Choroid plexus epithelial cell (primary cell): ENCODE results near the gene SAMD3.
A peak's percentile ranks its signal among the peaks of the same experiment; 100 is the strongest.
"Not testable (repeated sequence)": the region's sequence is repeated elsewhere in the genome, so short reads cannot be mapped to it uniquely, and the experiment has no call there.

Source experiments
- DNase-seq: peaks from one replicate; pipeline ENCODE4 v3.0.0-alpha.2; 2010; ENCODE audit warnings: low read depth
- H3K4me3 ChIP-seq: 2 replicates; pipeline ENCODE4 v1.5.1; 2011; ENCODE audit warnings: low read depth, mild to moderate bottlenecking, control low read depth, low read length, moderate library complexity
- TF ChIP-seq, protein P1 (sequence below): conservative IDR thresholded peaks from 2 replicates; pipeline ENCODE4 v1.5.1; 2011; ENCODE audit warnings: low read depth, mild to moderate bottlenecking, control low read depth, inconsistent platforms, low read length, moderate library complexity

The SAMD3 gene

DNA sequence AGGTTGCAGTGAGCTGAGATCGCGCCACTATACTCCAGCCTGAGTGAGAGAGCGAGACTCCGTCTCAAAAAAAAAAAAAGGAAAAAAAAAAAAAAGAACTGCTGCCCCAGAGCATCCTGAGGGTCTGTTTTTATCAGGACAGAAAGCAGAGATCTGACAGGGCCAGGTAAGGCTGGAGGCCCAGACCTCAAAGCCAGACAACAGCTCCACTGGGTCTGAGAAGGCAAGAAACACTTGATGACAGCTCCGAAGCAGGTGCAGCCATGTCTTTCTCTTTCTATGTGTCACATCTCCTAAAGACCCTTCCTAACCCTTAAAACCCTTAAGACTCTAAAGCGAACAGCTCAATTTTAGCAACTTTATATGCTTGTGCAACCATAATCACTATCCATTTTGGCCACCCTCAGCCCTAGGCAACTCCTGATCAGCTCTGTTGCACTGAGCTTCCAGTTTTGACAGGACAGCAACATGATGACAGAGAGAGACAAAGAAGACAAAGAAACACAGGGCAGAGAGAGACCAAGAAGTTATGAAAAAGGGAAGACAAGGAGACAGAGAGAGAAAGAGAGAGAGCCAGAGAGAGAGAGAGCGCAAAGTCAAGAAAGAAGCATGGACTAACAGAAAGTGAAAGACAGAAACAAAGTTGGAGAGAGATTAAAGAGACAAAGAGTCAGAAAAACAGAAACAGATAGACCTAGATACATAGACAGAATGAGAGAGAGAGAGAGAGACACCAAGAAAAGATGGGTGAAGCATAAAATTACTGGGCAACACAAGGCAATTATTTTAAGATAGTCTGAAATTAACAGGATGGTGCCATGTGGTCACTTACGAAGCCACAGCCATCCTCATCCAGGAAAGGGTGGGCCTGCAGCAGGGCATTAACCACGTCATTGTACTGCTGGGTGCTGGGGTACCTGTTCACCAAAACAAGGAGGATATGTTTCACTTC, 39.2 kb downstream of the SAMD3 start:
- no peak for DNase-seq
- TF ChIP-seq, protein P1, sequence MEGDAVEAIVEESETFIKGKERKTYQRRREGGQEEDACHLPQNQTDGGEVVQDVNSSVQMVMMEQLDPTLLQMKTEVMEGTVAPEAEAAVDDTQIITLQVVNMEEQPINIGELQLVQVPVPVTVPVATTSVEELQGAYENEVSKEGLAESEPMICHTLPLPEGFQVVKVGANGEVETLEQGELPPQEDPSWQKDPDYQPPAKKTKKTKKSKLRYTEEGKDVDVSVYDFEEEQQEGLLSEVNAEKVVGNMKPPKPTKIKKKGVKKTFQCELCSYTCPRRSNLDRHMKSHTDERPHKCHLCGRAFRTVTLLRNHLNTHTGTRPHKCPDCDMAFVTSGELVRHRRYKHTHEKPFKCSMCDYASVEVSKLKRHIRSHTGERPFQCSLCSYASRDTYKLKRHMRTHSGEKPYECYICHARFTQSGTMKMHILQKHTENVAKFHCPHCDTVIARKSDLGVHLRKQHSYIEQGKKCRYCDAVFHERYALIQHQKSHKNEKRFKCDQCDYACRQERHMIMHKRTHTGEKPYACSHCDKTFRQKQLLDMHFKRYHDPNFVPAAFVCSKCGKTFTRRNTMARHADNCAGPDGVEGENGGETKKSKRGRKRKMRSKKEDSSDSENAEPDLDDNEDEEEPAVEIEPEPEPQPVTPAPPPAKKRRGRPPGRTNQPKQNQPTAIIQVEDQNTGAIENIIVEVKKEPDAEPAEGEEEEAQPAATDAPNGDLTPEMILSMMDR: no peak
- H3K4me3 ChIP-seq: no peak overlapping the region

DNA sequence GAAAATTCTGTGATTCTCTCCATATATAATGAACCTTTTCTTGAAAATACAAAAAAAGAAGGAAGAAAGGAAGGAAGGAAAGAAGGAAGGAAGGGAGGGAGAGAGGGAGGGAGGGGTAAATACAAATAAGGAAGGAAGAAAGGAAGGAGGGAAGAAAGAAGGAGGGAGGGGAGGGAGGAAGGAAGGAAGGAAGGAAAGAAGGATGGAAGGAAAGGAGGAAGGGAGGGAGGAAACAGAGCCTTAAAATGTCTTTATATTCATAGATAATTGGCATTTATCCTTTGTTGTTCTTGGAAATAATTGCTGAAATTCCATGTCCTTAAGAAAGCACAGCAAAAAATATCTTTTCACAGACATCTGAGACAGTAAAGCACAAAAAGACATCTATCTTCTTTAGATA, 40.3 kb downstream of the SAMD3 start:
- no peak overlapping the region for H3K4me3 ChIP-seq
- TF ChIP-seq, protein P1: no peak
- no peak for DNase-seq

GRCh38 chr6:130178692-130179091, 44.1 kb downstream of the SAMD3 start:
- TF ChIP-seq, protein P1: no peak
- DNase-seq: peak; percentile 95
- no peak overlapping the region for H3K4me3 ChIP-seq

GRCh38 chr6:130176378-130176777, 46.4 kb downstream of the SAMD3 start:
- no peak overlapping the region for H3K4me3 ChIP-seq
- DNase-seq: no peak
- TF ChIP-seq, protein P1: no peak

GRCh38 chr6:130173377-130174004, 49.3 kb downstream of the SAMD3 start:
- DNase-seq, H3K4me3 ChIP-seq: not testable (repeated sequence)

DNA sequence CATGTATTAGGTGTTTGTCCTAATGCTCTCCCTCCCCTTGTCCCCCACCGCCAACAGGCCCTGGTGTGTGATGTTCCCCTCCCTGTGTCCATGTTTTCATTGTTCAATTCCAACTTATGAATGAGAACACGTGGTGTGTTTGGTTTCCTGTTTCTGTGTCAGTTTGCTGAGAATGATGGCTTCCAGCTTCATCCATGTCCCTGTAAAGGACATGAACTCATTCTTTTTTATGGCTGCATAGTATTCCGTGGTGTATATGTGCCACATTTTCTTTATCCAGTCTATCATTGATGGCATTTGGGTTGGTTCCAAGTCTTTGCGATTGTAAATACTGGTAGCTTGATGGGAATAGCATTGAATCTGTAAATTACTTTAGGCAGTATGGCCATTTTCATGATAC, 52.6 kb downstream of the SAMD3 start:
- H3K4me3 ChIP-seq, DNase-seq: not testable (repeated sequence)

- DNase-seq: peak; percentile 86
- TF ChIP-seq, protein P1: no peak
- no peak overlapping the region for H3K4me3 ChIP-seq
These were observed 55.1 kb downstream of the SAMD3 start for GRCh38 chr6:130167655-130168054.

- no peak for DNase-seq
- TF ChIP-seq, protein P1: no peak
- no peak overlapping the region for H3K4me3 ChIP-seq
These were observed 58.5 kb downstream of the SAMD3 start for GRCh38 chr6:130164251-130164650.
